Naive thymus-derived CD4-positive, alpha-beta T cell (primary cell): ENCODE measurements around the gene POC5. TPM values are rescaled to one million over a fixed set of nuclear protein-coding genes. Genes with fewer than 3 reads are reported as not detected.
A peak's percentile ranks its signal among the peaks of the same experiment; 100 is the strongest.
"Not testable (repeated sequence)": the region's sequence is repeated elsewhere in the genome, so short reads cannot be mapped to it uniquely, and the experiment has no call there.

Experiments
- ATAC-seq: fragments of 150-1000 bp; cut with Tn5 transposase; 2 replicates; pipeline ENCODE4 v1.10.0; 2021; ENCODE audit warnings: mild to moderate bottlenecking, moderate library complexity
- CTCF ChIA-PET: fragments of 350-600 bp; sonication (Branson Sonifier 250); formaldehyde crosslinking; loops from one replicate; lab custom pipeline; 2021; ENCODE audit warnings: antibody characterized with exemption; lab: Charles Lee
- POLR2A ChIA-PET: fragments of 350-600 bp; sonication (Branson Sonifier 250); formaldehyde crosslinking; loops from one replicate; lab custom pipeline; 2021; ENCODE audit warnings: antibody characterized with exemption, inconsistent platforms; lab: Charles Lee
- DNase-seq, 9 donors: peaks; one replicate each; pipeline versions ENCODE4 v3.0.0 to v3.0.0-alpha.2; 2020 to 2022; ENCODE audit warnings: mixed read lengths in 1 of 9
- H3K27ac ChIP-seq: one replicate; pipeline ENCODE4 v1.7.0; 2013; ENCODE audit warnings: mild to moderate bottlenecking, low read depth, low read length, moderate library complexity
- H3K27me3 ChIP-seq, 2 donors: one replicate each; pipeline ENCODE4 v1.7.0; 2013; ENCODE audit warnings: low read length in 2 of 2, mild to moderate bottlenecking in 2 of 2, moderate library complexity in 2 of 2; ENCODE audit not compliant: control insufficient read depth in 2 of 2, insufficient read depth in 2 of 2
- H3K36me3 ChIP-seq, 3 experiments: 1 replicate in 2 of 3; 2 replicates in 1 of 3; pipeline ENCODE4 v1.7.0; 2013; ENCODE audit warnings: low read length in 3 of 3, mild to moderate bottlenecking in 3 of 3, moderate library complexity in 1 of 3; ENCODE audit not compliant: insufficient read depth in 3 of 3, control insufficient read depth in 2 of 3
- H3K4me1 ChIP-seq, 2 donors: one replicate each; pipeline ENCODE4 v1.7.0; 2013; ENCODE audit warnings: low read length in 2 of 2, mild to moderate bottlenecking in 2 of 2, moderate library complexity in 1 of 2; ENCODE audit not compliant: control insufficient read depth in 2 of 2, insufficient read depth in 2 of 2
- H3K4me3 ChIP-seq: 2 replicates; pipeline ENCODE4 v1.7.0; 2013; ENCODE audit warnings: mild to moderate bottlenecking, low read length
- H3K9me3 ChIP-seq, 3 experiments: 1 replicate in 2 of 3; 2 replicates in 1 of 3; pipeline ENCODE4 v1.7.0; 2013; ENCODE audit warnings: low read length in 3 of 3; ENCODE audit not compliant: control insufficient read depth in 2 of 3
- H3K27ac Mint-ChIP-seq, 9 donors: one replicate each; pipeline ENCODE4 v1.8.0; 2020 to 2022; ENCODE audit warnings: mixed read lengths in 9 of 9, mild to moderate bottlenecking in 8 of 9, moderate library complexity in 5 of 9, inconsistent platforms in 2 of 9
- H3K27me3 Mint-ChIP-seq, 5 donors: one replicate each; pipeline ENCODE4 v1.8.0; 2021 to 2022; ENCODE audit warnings: mixed read lengths in 5 of 5, mild to moderate bottlenecking in 1 of 5
- H3K36me3 Mint-ChIP-seq, 5 donors: one replicate each; pipeline ENCODE4 v1.8.0; 2020 to 2022; ENCODE audit warnings: mixed read lengths in 5 of 5, mild to moderate bottlenecking in 3 of 5, inconsistent platforms in 1 of 5
- H3K4me1 Mint-ChIP-seq, 7 donors: one replicate each; pipeline ENCODE4 v1.8.0; 2020 to 2022; ENCODE audit warnings: mixed read lengths in 7 of 7, mild to moderate bottlenecking in 3 of 7, inconsistent platforms in 1 of 7
- H3K4me3 Mint-ChIP-seq, 10 donors: one replicate each; pipeline ENCODE4 v1.8.0; 2020 to 2022; ENCODE audit warnings: mild to moderate bottlenecking in 10 of 10, mixed read lengths in 10 of 10, moderate library complexity in 6 of 10, inconsistent platforms in 2 of 10
- H3K9me3 Mint-ChIP-seq, 11 donors: one replicate each; pipeline ENCODE4 v1.8.0; 2020 to 2022; ENCODE audit warnings: mixed read lengths in 11 of 11, mild to moderate bottlenecking in 4 of 11, inconsistent platforms in 1 of 11, moderate library complexity in 1 of 11
- intact Hi-C, 2 donors: fragments of 100-400 bp; cut with micrococcal nuclease; formaldehyde crosslinking; loops; one replicate each; pipeline ENCODE4 v1.15.1; 2023
- polyA plus RNA-seq, 2 donors: library from polyadenylated mRNA; unstranded; fragments of 300-500 nt; fragmentation: Illumina TruSeq; gene quantifications; one replicate each; pipeline ENCODE4 v1.2.3, GENCODE V29; 2021
- total RNA-seq, 6 experiments: library from RNA in 5 of 6; stranded (reverse) in 5 of 6; gene quantifications; 1 replicate in 5 of 6; 2 replicates in 1 of 6; pipeline ENCODE4 v1.2.3 and lab custom pipeline; 2021 to 2026

POC5 gene
- total and polyA plus RNA-seq, 7 experiments from 2014 or later: 8.5 to 18.0 (median 15.0) TPM

- intact Hi-C loops, H3K4me3 ChIP-seq, H3K9me3 Mint-ChIP-seq, H3K27ac ChIP-seq, H3K27ac Mint-ChIP-seq, H3K4me1 Mint-ChIP-seq, H3K27me3 ChIP-seq, ATAC-seq, H3K4me3 Mint-ChIP-seq, H3K9me3 ChIP-seq, H3K36me3 ChIP-seq, POLR2A ChIA-PET, DNase-seq, H3K36me3 Mint-ChIP-seq, CTCF ChIA-PET, H3K4me1 ChIP-seq: not testable (repeated sequence)
- peaks cover 4 to 26% (median 11%) of the 10 kb centered on the region in 5 donors for H3K27me3 Mint-ChIP-seq
These were observed 9.0 kb upstream of the POC5 start for GRCh38 chr5:75726224-75726623.

GRCh38 chr5:75723378-75723777 lies 6.1 kb upstream of the POC5 start:
- Histone ChIP-seq H3K36me3 (no peaks in the 10 kb centered on the region), H3K27ac (no peak overlapping the region), H3K4me1 (no peaks in the 10 kb centered on the region), H3K9me3 (no peaks in the 10 kb centered on the region), H3K27me3 (no peaks in the 10 kb centered on the region), H3K4me3 (no peak overlapping the region)
- Mint-ChIP-seq H3K27me3 (peaks cover 4 to 35% (median 5%) of the 10 kb centered on the region in 5 donors), H3K9me3 (peaks cover 0 to 8% (median 3%) of the 10 kb centered on the region in 11 donors), H3K27ac (no peak overlapping the region), H3K4me3 (no peak overlapping the region), H3K4me1 (peaks cover 0 to 4% (median 0%) of the 10 kb centered on the region in 7 donors), H3K36me3 (peaks cover 0 to 6% (median 0%) of the 10 kb centered on the region in 5 donors)
- ChIA-PET CTCF (no interaction called here), POLR2A (no interaction called here)
- DNase-seq (no peak), ATAC-seq (no peak)
- intact Hi-C loops: no loop called here

GRCh38 chr5:75721573-75721972 lies 4.3 kb upstream of the POC5 start:
- POLR2A ChIA-PET: no interaction called here
- Mint-ChIP-seq H3K9me3 (peaks cover 0 to 8% (median 3%) of the 10 kb centered on the region in 11 donors), H3K36me3 (peaks cover 0 to 6% (median 0%) of the 10 kb centered on the region in 5 donors), H3K27me3 (peaks cover 0 to 25% (median 5%) of the 10 kb centered on the region in 5 donors), H3K27ac (no peak overlapping the region), H3K4me1 (peaks cover 1 to 14% (median 5%) of the 10 kb centered on the region in 7 donors), H3K4me3 (no peak overlapping the region)
- DNase-seq (no peak), ATAC-seq (no peak)
- H3K9me3 ChIP-seq: no peaks in the 10 kb centered on the region
- H3K27ac ChIP-seq: no peak overlapping the region
- no peak overlapping the region for H3K4me3 ChIP-seq
- H3K4me1 ChIP-seq: peaks cover 0 to under 1% of the 10 kb centered on the region in 2 donors
- no peaks in the 10 kb centered on the region for H3K27me3 ChIP-seq
- CTCF ChIA-PET: no interaction called here
- intact Hi-C loops: no loop called here
- H3K36me3 ChIP-seq: peaks cover 0 to 3% (median 0%) of the 10 kb centered on the region in 3 experiments

- ChIA-PET CTCF (no interaction called here), POLR2A (no interaction called here)
- peaks cover 0 to 3% (median 0%) of the 10 kb centered on the region in 3 experiments for H3K36me3 ChIP-seq
- intact Hi-C loops: no loop called here
- Mint-ChIP-seq H3K4me1 (peaks cover 7 to 21% (median 12%) of the 10 kb centered on the region in 7 donors), H3K9me3 (peaks cover 0 to 8% (median 2%) of the 10 kb centered on the region in 11 donors), H3K4me3 (no peak overlapping the region), H3K27me3 (peaks cover 0 to 18% (median under 1%) of the 10 kb centered on the region in 5 donors), H3K36me3 (peaks cover 0 to 6% (median 0%) of the 10 kb centered on the region in 5 donors), H3K27ac (no peak overlapping the region)
- H3K27me3 ChIP-seq: no peaks in the 10 kb centered on the region
- H3K9me3 ChIP-seq: no peaks in the 10 kb centered on the region
- H3K4me3 ChIP-seq: no peak overlapping the region
- ATAC-seq: no peak
- peaks cover 4 to 5% of the 10 kb centered on the region in 2 donors for H3K4me1 ChIP-seq
- DNase-seq: no peak
- no peak overlapping the region for H3K27ac ChIP-seq
These were observed 3.6 kb upstream of the POC5 start for GRCh38 chr5:75720882-75721281.

- peaks cover 0 to 10% (median 0%) of the 10 kb centered on the region in 5 donors for H3K27me3 Mint-ChIP-seq
- peaks cover 0 to 12% (median 0%) of the 10 kb centered on the region in 3 experiments for H3K36me3 ChIP-seq
- peak overlapping the region; percentile 93 to 100 (median 99) for H3K4me3 Mint-ChIP-seq
- peak overlapping the region; percentile 74 for H3K4me3 ChIP-seq
- peaks cover 27 to 53% (median 37%) of the 10 kb centered on the region in 7 donors for H3K4me1 Mint-ChIP-seq
- peaks cover 0 to 1% (median 0%) of the 10 kb centered on the region in 11 donors for H3K9me3 Mint-ChIP-seq
- POLR2A ChIA-PET: interaction anchor here (0.6 kb wide), 2 partner anchors 327 to 729 kb away, joined by 3 read pairs; no protein-coding TSS in a partner anchor
- intact Hi-C loops: loop anchor here (1.0 to 10.0 kb wide), 17 partner anchors 39 to 1776 kb away; partner anchors contain the start of genes AGGF1 (in 2 of the 2), CERT1 (in 2 of the 2), GCNT4 (in 2 of the 2) and GFM2 (in 2 of the 2)
- no peaks in the 10 kb centered on the region for H3K27me3 ChIP-seq
- H3K27ac Mint-ChIP-seq: peak overlapping the region; percentile 92 to 100 (median 97)
- peaks cover 5 to 8% of the 10 kb centered on the region in 2 donors for H3K4me1 ChIP-seq
- H3K27ac ChIP-seq: peak overlapping the region; percentile 78
- CTCF ChIA-PET: no interaction called here
- peaks cover 5 to 16% (median 14%) of the 10 kb centered on the region in 5 donors for H3K36me3 Mint-ChIP-seq
- DNase-seq (peak in 2 of 9 donors; percentile 2 to 6), ATAC-seq (no peak)
- H3K9me3 ChIP-seq: no peaks in the 10 kb centered on the region
These were observed 539 bp downstream of the POC5 start for GRCh38 chr5:75716715-75717081.

GRCh38 chr5:75712091-75712490 lies 5.1 kb downstream of the POC5 start:
- H3K36me3 Mint-ChIP-seq: peaks cover 5 to 33% (median 21%) of the 10 kb centered on the region in 5 donors
- H3K27ac Mint-ChIP-seq: no peak overlapping the region
- H3K4me3 ChIP-seq: no peak overlapping the region
- no peaks in the 10 kb centered on the region for H3K27me3 Mint-ChIP-seq
- no peaks in the 10 kb centered on the region for H3K27me3 ChIP-seq
- peaks cover 0 to 17% (median 0%) of the 10 kb centered on the region in 3 experiments for H3K36me3 ChIP-seq
- ChIA-PET CTCF (no interaction called here), POLR2A (no interaction called here)
- intact Hi-C loops: loop anchor here (10.0 kb wide), 2 partner anchors 477 to 543 kb away; partner anchors contain the start of gene ANKRD31 (in 1 of the 2)
- peaks cover 29 to 57% (median 46%) of the 10 kb centered on the region in 7 donors for H3K4me1 Mint-ChIP-seq
- no peak overlapping the region for H3K27ac ChIP-seq
- H3K9me3 ChIP-seq: no peaks in the 10 kb centered on the region
- H3K9me3 Mint-ChIP-seq: peaks cover 0 to 1% (median 0%) of the 10 kb centered on the region in 11 donors
- DNase-seq (no peak), ATAC-seq (no peak)
- peak overlapping the region in 1 of 10 donors; percentile 19 for H3K4me3 Mint-ChIP-seq
- H3K4me1 ChIP-seq: peaks cover 5 to 8% of the 10 kb centered on the region in 2 donors
